ENCODE measurements around the gene PTPRN2. TPM values are rescaled to one million over a fixed set of nuclear protein-coding genes. Genes with fewer than 3 reads are reported as not detected.

The PTPRN2 gene
- total RNA-seq, 3 donors from 2014 or later, result 0.43 to 0.66 (median 0.63) TPM

GRCh38 chr7:157522954-157523353, 1064.7 kb downstream of the PTPRN2 start:
- no peak for DNase-seq
- H3K4me1 Mint-ChIP-seq (ENCODE audit: low read depth), result no peaks in the 10 kb centered on the region
- H3K27me3 Mint-ChIP-seq (ENCODE audit: low read depth), result peaks cover 3% of the 10 kb centered on the region
- no peaks in the 10 kb centered on the region for H3K36me3 Mint-ChIP-seq (ENCODE audit: insufficient read depth)
- H3K9me3 Mint-ChIP-seq, result no peaks in the 10 kb centered on the region
- no peak for ATAC-seq
- no peak overlapping the region for H3K4me3 Mint-ChIP-seq

GRCh38 chr7:157522189-157522588, 1065.4 kb downstream of the PTPRN2 start:
- ATAC-seq, result no peak
- Mint-ChIP-seq H3K36me3 (ENCODE audit: insufficient read depth) (no peaks in the 10 kb centered on the region), H3K4me3 (no peak overlapping the region), H3K27me3 (ENCODE audit: low read depth) (peaks cover 3% of the 10 kb centered on the region), H3K9me3 (no peaks in the 10 kb centered on the region), H3K4me1 (ENCODE audit: low read depth) (no peaks in the 10 kb centered on the region)
- DNase-seq, result no peak

GRCh38 chr7:157521752-157522151, 1065.9 kb downstream of the PTPRN2 start:
- no peaks in the 10 kb centered on the region for H3K9me3 Mint-ChIP-seq
- no peaks in the 10 kb centered on the region for H3K36me3 Mint-ChIP-seq (ENCODE audit: insufficient read depth)
- ATAC-seq (no peak), DNase-seq (no peak)
- H3K27me3 Mint-ChIP-seq (ENCODE audit: low read depth), result peaks cover 3% of the 10 kb centered on the region
- H3K4me1 Mint-ChIP-seq (ENCODE audit: low read depth), result no peaks in the 10 kb centered on the region
- no peak overlapping the region for H3K4me3 Mint-ChIP-seq

- peaks cover 3% of the 10 kb centered on the region for H3K27me3 Mint-ChIP-seq (ENCODE audit: low read depth)
- no peak for ATAC-seq
- DNase-seq, result no peak
- H3K4me1 Mint-ChIP-seq (ENCODE audit: low read depth), result no peaks in the 10 kb centered on the region
- no peaks in the 10 kb centered on the region for H3K9me3 Mint-ChIP-seq
- no peaks in the 10 kb centered on the region for H3K36me3 Mint-ChIP-seq (ENCODE audit: insufficient read depth)
- no peak overlapping the region for H3K4me3 Mint-ChIP-seq
Measured at GRCh38 chr7:157521061-157521731, 1066.4 kb downstream of the PTPRN2 start.

GRCh38 chr7:157520249-157520648, 1067.4 kb downstream of the PTPRN2 start:
- Mint-ChIP-seq H3K9me3 (no peaks in the 10 kb centered on the region), H3K4me1 (ENCODE audit: low read depth) (no peaks in the 10 kb centered on the region), H3K27me3 (ENCODE audit: low read depth) (peaks cover under 1% of the 10 kb centered on the region), H3K4me3 (no peak overlapping the region), H3K36me3 (ENCODE audit: insufficient read depth) (no peaks in the 10 kb centered on the region)
- DNase-seq, result no peak
- no peak for ATAC-seq

GRCh38 chr7:157519798-157520244, 1067.8 kb downstream of the PTPRN2 start:
- Mint-ChIP-seq H3K36me3 (ENCODE audit: insufficient read depth) (no peaks in the 10 kb centered on the region), H3K9me3 (no peaks in the 10 kb centered on the region), H3K4me3 (no peak overlapping the region), H3K4me1 (ENCODE audit: low read depth) (no peaks in the 10 kb centered on the region), H3K27me3 (ENCODE audit: low read depth) (peaks cover under 1% of the 10 kb centered on the region)
- ATAC-seq (no peak), DNase-seq (no peak)

GRCh38 chr7:157519246-157519645, 1068.4 kb downstream of the PTPRN2 start:
- no peaks in the 10 kb centered on the region for H3K9me3 Mint-ChIP-seq
- H3K36me3 Mint-ChIP-seq (ENCODE audit: insufficient read depth), result no peaks in the 10 kb centered on the region
- ATAC-seq (no peak), DNase-seq (no peak)
- H3K4me3 Mint-ChIP-seq, result no peak overlapping the region
- H3K27me3 Mint-ChIP-seq (ENCODE audit: low read depth), result peaks cover 1% of the 10 kb centered on the region
- no peaks in the 10 kb centered on the region for H3K4me1 Mint-ChIP-seq (ENCODE audit: low read depth)

- H3K4me1 Mint-ChIP-seq (ENCODE audit: low read depth), result no peaks in the 10 kb centered on the region
Measured at GRCh38 chr7:157518514-157519175, 1069.0 kb downstream of the PTPRN2 start.

GRCh38 chr7:157517782-157518513, 1069.7 kb downstream of the PTPRN2 start:
- no peaks in the 10 kb centered on the region for H3K4me1 Mint-ChIP-seq (ENCODE audit: low read depth)
- no peaks in the 10 kb centered on the region for H3K9me3 Mint-ChIP-seq
- H3K27me3 Mint-ChIP-seq (ENCODE audit: low read depth), result peaks cover 3% of the 10 kb centered on the region
- H3K4me3 Mint-ChIP-seq, result no peak overlapping the region
- no peak for DNase-seq
- no peak for ATAC-seq
- no peaks in the 10 kb centered on the region for H3K36me3 Mint-ChIP-seq (ENCODE audit: insufficient read depth)

More at GRCh38 chr7:157518514-157519175, 1069.0 kb downstream of the PTPRN2 start:
- Mint-ChIP-seq H3K4me3 (no peak overlapping the region), H3K36me3 (ENCODE audit: insufficient read depth) (no peaks in the 10 kb centered on the region), H3K9me3 (no peaks in the 10 kb centered on the region), H3K27me3 (ENCODE audit: low read depth) (peaks cover 1% of the 10 kb centered on the region)
- ATAC-seq (no peak), DNase-seq (no peak)

GRCh38 chr7:157516911-157517781, 1070.5 kb downstream of the PTPRN2 start:
- H3K27me3 Mint-ChIP-seq (ENCODE audit: low read depth), result peaks cover 3% of the 10 kb centered on the region

GRCh38 chr7:157516311-157516710, 1071.3 kb downstream of the PTPRN2 start:
- H3K4me3 Mint-ChIP-seq, result no peak overlapping the region
- DNase-seq (no peak), ATAC-seq (no peak)
- H3K36me3 Mint-ChIP-seq (ENCODE audit: insufficient read depth), result no peaks in the 10 kb centered on the region
- peaks cover 3% of the 10 kb centered on the region for H3K27me3 Mint-ChIP-seq (ENCODE audit: low read depth)
- H3K9me3 Mint-ChIP-seq, result no peaks in the 10 kb centered on the region
- H3K4me1 Mint-ChIP-seq (ENCODE audit: low read depth), result no peaks in the 10 kb centered on the region

More at GRCh38 chr7:157516911-157517781, 1070.5 kb downstream of the PTPRN2 start:
- Mint-ChIP-seq H3K4me1 (ENCODE audit: low read depth) (no peaks in the 10 kb centered on the region), H3K4me3 (no peak overlapping the region), H3K36me3 (ENCODE audit: insufficient read depth) (no peaks in the 10 kb centered on the region), H3K9me3 (no peaks in the 10 kb centered on the region)
- ATAC-seq, result no peak
- no peak for DNase-seq

- no peaks in the 10 kb centered on the region for H3K36me3 Mint-ChIP-seq (ENCODE audit: insufficient read depth)
Measured at GRCh38 chr7:157515342-157516041, 1072.1 kb downstream of the PTPRN2 start.

GRCh38 chr7:157514746-157515145, 1072.9 kb downstream of the PTPRN2 start:
- Mint-ChIP-seq H3K9me3 (no peaks in the 10 kb centered on the region), H3K4me1 (ENCODE audit: low read depth) (no peaks in the 10 kb centered on the region), H3K4me3 (no peak overlapping the region), H3K36me3 (ENCODE audit: insufficient read depth) (no peaks in the 10 kb centered on the region), H3K27me3 (ENCODE audit: low read depth) (peaks cover 3% of the 10 kb centered on the region)
- ATAC-seq (no peak), DNase-seq (no peak)

More at GRCh38 chr7:157515342-157516041, 1072.1 kb downstream of the PTPRN2 start:
- ATAC-seq (no peak), DNase-seq (no peak)
- H3K9me3 Mint-ChIP-seq, result no peaks in the 10 kb centered on the region
- no peak overlapping the region for H3K4me3 Mint-ChIP-seq
- peaks cover 3% of the 10 kb centered on the region for H3K27me3 Mint-ChIP-seq (ENCODE audit: low read depth)
- H3K4me1 Mint-ChIP-seq (ENCODE audit: low read depth), result no peaks in the 10 kb centered on the region

All from activated T-cell treated with anti-CD3 and anti-CD28 coated beads, Interleukin-2, amount 50 U/mL, for 4 hours (primary cell).